Measurements from ENCODE around the gene CDCP1.

The CDCP1 gene

GRCh38 chr3:45113625-45114050, 32.5 kb downstream of the CDCP1 start:
- H3K36me3 Mint-ChIP-seq (ENCODE audit: low read depth) = no peaks in the 10 kb centered on the region
- H3K4me3 Mint-ChIP-seq = no peak overlapping the region
- no peak for TF ChIP-seq CTCF (IDR thresholded peaks at IDR 0.05; ENCODE audit: unreplicated experiment in 3 of 3)
- H3K4me1 Mint-ChIP-seq = peaks cover 4% of the 10 kb centered on the region
- H3K27ac Mint-ChIP-seq = no peak overlapping the region
- H3K9me3 Mint-ChIP-seq = no peaks in the 10 kb centered on the region
- H3K27me3 Mint-ChIP-seq (ENCODE audit: low read depth) = peaks cover 21% of the 10 kb centered on the region

DNA sequence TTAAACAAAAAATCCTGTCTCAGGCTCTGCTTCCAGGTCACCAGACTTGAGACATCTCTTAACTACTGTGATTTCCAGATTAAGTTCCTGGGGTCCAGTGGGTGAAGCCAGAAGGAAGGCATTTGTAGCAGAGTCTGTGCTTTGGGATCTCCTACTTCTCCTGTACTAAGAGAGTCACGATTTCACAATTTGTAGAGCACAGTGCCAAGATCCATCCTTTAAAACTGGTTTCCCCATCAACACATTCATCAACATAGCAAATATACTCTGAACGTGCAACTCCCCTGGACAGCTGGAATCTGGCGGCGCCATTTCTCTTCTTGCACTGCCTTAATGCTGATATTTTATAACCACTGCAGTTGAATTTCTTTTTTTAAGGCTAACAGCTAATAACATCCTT, 33.2 kb downstream of the CDCP1 start:
- Mint-ChIP-seq H3K36me3 (ENCODE audit: low read depth) (no peaks in the 10 kb centered on the region), H3K27me3 (ENCODE audit: low read depth) (peaks cover 21% of the 10 kb centered on the region), H3K4me1 (peaks cover 2% of the 10 kb centered on the region), H3K27ac (no peak overlapping the region), H3K4me3 (no peak overlapping the region), H3K9me3 (no peaks in the 10 kb centered on the region)
- TF ChIP-seq CTCF (IDR thresholded peaks at IDR 0.05; ENCODE audit: unreplicated experiment in 3 of 3) = no peak

DNA sequence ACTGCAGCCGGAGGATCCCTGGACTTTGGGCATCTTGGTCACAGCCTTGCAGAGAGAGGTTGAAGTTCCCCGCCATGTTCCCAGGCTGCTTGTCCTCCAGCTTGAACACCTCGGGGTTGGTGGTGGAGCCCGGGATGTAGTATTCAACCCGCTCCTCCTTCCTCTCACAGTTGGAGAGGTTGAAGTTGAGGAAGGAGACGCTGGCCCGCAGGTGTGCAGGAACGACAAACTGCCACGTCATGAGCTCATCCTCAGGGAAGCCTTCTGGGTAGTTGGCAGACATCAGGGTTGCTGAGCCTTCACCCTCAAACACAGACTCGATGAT, 35.7 kb downstream of the CDCP1 start:
- Mint-ChIP-seq H3K27ac (no peak overlapping the region), H3K4me1 (no peaks in the 10 kb centered on the region), H3K9me3 (no peaks in the 10 kb centered on the region), H3K36me3 (ENCODE audit: low read depth) (no peaks in the 10 kb centered on the region), H3K27me3 (ENCODE audit: low read depth) (peaks cover 27% of the 10 kb centered on the region), H3K4me3 (no peak overlapping the region)
- no peak for TF ChIP-seq CTCF (IDR thresholded peaks at IDR 0.05; ENCODE audit: unreplicated experiment in 3 of 3)

DNA sequence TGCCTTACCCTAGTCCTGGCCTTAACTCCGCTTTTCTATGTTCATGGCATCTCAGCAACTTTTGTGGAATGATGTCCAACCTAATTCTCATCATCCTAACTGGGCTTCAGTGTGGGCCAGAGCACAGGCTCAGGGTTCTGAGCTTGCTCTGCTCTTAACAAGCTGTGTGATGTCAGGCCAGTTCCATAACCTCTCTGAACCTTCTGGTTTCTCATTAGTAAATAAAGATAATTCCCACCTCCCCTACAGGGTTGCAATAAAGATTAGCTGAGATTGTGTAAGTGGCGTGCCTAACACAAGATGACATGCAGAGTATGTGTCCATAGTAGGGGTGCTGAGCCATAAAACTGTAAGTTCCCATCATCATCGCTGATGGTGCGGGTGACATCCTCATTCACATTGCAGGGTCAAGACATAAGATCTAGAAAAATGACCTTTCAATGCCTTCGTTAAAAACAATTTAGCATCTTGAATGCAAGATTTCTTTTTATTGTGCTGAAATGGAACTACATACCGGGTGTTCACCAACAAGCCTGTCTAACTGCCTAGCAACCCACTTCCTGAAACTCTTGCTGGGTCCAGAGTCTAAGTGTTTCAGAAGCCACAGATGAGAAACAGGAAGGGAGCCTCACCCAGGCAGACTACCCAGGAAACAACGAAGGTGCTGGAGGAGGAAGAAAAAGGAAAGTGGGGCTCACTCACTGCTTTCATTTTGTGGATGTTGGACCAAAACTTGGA, 36.2 kb downstream of the CDCP1 start:
- Mint-ChIP-seq H3K27ac (no peak overlapping the region), H3K27me3 (ENCODE audit: low read depth) (peaks cover 27% of the 10 kb centered on the region), H3K36me3 (ENCODE audit: low read depth) (no peaks in the 10 kb centered on the region), H3K9me3 (no peaks in the 10 kb centered on the region), H3K4me3 (no peak overlapping the region), H3K4me1 (no peaks in the 10 kb centered on the region)
- TF ChIP-seq CTCF (IDR thresholded peaks at IDR 0.05; ENCODE audit: unreplicated experiment in 3 of 3) = no peak

- Mint-ChIP-seq H3K27me3 (ENCODE audit: low read depth) (peaks cover 24% of the 10 kb centered on the region), H3K4me1 (no peaks in the 10 kb centered on the region)
Measured at GRCh38 chr3:45106874-45107273, 39.3 kb downstream of the CDCP1 start.

More at GRCh38 chr3:45106874-45107273, 39.3 kb downstream of the CDCP1 start:
- Mint-ChIP-seq H3K27ac (no peak overlapping the region), H3K36me3 (ENCODE audit: low read depth) (no peaks in the 10 kb centered on the region), H3K9me3 (no peaks in the 10 kb centered on the region), H3K4me3 (no peak overlapping the region)
- TF ChIP-seq CTCF (IDR thresholded peaks at IDR 0.05; ENCODE audit: unreplicated experiment in 3 of 3) = no peak
